Ectodermal cell (in vitro differentiated cells): Measurements from ENCODE around the gene IFNGR2.
"Not testable (repeated sequence)": the region's sequence is repeated elsewhere in the genome, so short reads cannot be mapped to it uniquely, and the experiment has no call there.

Experiments
- H3K27ac ChIP-seq: 2 replicates; pipeline ENCODE4 v1.7.0; 2013; ENCODE audit warnings: mild to moderate bottlenecking, low read depth, low read length; ENCODE audit not compliant: insufficient read depth, poor library complexity, severe bottlenecking
- H3K27me3 ChIP-seq: 2 replicates; pipeline ENCODE4 v1.7.0; 2013; ENCODE audit warnings: mild to moderate bottlenecking, low read length; ENCODE audit not compliant: insufficient read depth, control insufficient read depth, poor library complexity, severe bottlenecking
- H3K36me3 ChIP-seq: one replicate; pipeline ENCODE4 v1.7.0; 2013; ENCODE audit warnings: low read length; ENCODE audit not compliant: control insufficient read depth, insufficient read depth
- H3K4me1 ChIP-seq: one replicate; pipeline ENCODE4 v1.7.0; 2013; ENCODE audit warnings: low read length; ENCODE audit not compliant: control insufficient read depth, insufficient read depth
- H3K4me3 ChIP-seq: 2 replicates; pipeline ENCODE4 v1.7.0; 2013; ENCODE audit warnings: low read depth, low read length, control low read depth; ENCODE audit not compliant: insufficient read depth
- H3K9me3 ChIP-seq: 2 replicates; pipeline ENCODE4 v1.7.0; 2013; ENCODE audit warnings: mild to moderate bottlenecking, low read length, moderate library complexity; ENCODE audit not compliant: control insufficient read depth
- whole genome bisulfite sequencing, 2 experiments: methylation state at CpG; one replicate each; pipeline ENCODE4 v1.1.7; 2013; ENCODE audit warnings: missing lambda C conversion rate in 2 of 2; 5-methylcytosine and 5-hydroxymethylcytosine counted together

Gene IFNGR2

DNA sequence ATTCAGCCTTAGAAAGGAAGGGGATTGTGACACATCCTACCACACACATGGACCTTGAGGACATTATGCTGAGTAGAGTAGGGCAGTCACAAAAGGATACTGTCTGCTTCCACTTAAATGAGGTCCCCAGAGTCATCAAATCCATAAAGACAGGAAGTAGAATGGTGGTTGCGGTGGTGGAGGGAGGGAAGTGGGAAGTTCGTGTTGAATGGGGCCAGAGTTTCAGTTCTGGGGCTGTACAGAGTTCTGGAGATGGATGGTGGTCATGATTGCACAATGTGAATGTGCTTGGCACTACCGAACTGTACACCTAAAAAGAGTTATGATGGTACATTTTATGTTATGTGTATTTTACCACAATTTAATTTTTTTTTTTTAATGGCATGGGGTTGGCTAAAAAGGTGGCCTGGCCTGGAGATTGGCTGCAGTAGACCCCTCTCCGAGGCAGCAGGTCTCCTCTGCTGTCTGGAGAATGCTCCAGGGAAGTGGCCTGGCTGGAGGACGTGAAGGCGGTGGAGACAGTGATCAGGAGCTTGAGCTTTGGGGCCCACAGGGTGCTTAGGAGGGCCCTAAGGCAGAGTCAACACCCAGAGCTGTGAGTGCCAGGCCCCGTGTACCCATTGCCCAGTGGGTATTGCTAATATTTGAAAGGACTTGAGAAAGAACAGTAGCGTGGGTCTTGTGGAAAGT is 30.4 kb downstream of the IFNGR2 start:
- no peaks in the 10 kb centered on the region for H3K27me3 ChIP-seq
- no peaks in the 10 kb centered on the region for H3K4me1 ChIP-seq
- H3K36me3 ChIP-seq, result peaks cover 39% of the 10 kb centered on the region
- 94 to 95% methylated on average over 8 of the region's 8 CpGs for WGBS, 2 experiments
- H3K4me3 ChIP-seq, result no peak overlapping the region
- no peaks in the 10 kb centered on the region for H3K9me3 ChIP-seq
- H3K27ac ChIP-seq, result no peak overlapping the region

DNA sequence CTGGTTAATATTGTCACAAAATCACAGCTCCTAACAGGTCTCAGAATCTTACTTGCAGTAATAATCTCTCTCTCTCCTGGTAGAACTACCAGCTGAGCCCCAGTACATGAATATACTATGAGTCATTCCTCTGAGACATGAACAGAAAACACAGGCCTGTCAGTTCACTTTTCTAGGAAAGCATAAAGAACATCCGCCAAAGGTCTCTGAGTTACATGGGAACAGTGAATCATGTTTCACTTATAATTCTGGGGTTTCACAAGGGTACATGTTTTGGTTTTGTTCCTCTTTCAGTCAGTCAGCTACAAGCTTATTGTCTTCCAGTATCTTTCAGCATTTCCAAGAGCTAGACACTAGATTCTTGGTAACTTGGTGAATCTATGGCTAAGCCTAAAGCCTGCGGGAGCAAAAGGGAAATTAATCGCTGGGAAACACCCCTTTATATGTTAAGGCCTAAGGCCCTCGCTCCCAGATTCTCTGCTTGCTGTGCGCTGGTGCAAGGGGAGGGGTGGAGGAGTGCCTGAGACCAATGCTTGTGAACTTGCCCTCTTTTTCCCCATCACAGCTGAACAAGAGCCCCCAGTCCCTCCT is 31.7 kb downstream of the IFNGR2 start:
- H3K36me3 ChIP-seq, result peaks cover 31% of the 10 kb centered on the region
- no peak overlapping the region for H3K4me3 ChIP-seq
- H3K27me3 ChIP-seq, result no peaks in the 10 kb centered on the region
- WGBS, 2 experiments, result 95 to 99% methylated on average over 5 of the region's 5 CpGs
- no peak overlapping the region for H3K27ac ChIP-seq
- H3K4me1 ChIP-seq, result no peaks in the 10 kb centered on the region
- no peaks in the 10 kb centered on the region for H3K9me3 ChIP-seq

DNA sequence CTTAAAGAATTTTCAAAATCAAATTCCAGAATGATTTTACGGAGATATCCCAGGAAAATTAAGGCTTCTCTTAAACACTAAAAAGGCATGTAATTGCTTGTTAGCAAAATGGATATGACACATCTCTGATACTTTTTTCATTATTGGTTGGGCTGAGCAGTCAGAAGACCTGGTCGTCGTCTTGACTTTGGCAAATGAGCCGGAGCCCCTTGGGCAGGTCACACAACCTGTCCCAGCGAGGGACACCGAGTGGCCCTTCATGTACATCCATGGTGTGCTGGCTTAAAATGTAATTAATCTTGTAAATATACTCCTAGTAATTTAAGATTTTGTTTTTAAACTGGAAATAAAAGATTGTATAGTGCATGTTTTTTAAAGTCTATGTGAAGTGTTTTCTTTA is 33.9 kb downstream of the IFNGR2 start:
- H3K27me3 ChIP-seq, result no peaks in the 10 kb centered on the region
- H3K27ac ChIP-seq, result no peak overlapping the region
- H3K36me3 ChIP-seq, result peaks cover 26% of the 10 kb centered on the region
- WGBS, 2 experiments, result 75 to 87% methylated on average over 5 to 6 of the region's 6 CpGs
- no peaks in the 10 kb centered on the region for H3K4me1 ChIP-seq
- no peak overlapping the region for H3K4me3 ChIP-seq
- no peaks in the 10 kb centered on the region for H3K9me3 ChIP-seq

DNA sequence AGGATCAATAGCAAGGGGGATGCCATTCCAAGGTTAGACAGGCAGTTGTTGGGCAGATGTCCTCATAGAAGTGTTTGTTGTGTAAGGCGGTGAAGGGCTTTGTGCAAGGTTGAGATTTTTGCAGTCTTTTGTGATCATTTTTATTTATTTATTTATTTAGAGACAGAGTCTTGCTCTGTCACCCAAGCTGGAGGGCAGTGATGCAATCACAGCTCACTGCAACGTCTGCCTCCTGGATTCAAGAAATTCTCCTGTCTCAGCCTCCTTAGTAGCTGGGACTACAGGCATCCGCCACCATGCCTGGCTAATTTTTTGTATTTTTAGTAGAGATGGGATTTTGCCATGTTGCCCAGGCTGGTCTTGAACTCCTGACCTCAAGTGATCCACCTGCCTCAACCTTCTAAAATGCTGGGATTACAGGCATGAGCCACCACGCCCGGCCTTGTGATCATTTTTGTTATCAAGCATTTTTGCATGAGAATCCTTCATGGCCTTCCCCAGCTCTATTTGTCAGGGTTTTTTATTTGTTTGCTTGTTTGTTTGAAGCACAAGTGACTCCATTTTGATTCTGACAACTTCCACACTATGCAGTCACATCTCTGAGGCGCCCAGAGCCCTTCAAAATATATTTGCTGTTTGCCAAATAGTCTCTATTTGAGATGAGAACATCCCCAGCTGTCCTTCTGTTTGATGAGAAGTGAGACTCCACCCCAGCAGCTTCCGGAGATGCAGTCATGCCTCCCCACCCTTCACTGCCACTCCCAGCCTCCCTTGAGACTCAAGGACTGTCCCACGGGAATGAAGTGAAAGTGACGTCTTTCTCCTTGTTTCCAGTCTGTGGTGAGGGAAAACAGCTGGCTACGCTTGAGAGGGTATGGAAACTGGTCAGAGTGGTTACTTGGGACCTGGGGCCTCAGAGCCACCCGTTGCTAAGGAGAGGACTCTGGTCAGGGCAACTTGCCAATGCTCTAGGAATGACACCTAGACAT is 38.6 kb downstream of the IFNGR2 start:
- no peak overlapping the region for H3K27ac ChIP-seq
- H3K4me1 ChIP-seq, result no peaks in the 10 kb centered on the region
- no peak overlapping the region for H3K4me3 ChIP-seq
- no peaks in the 10 kb centered on the region for H3K9me3 ChIP-seq
- WGBS, 2 experiments, result 90 to 97% methylated on average over 11 of the region's 11 CpGs
- no peaks in the 10 kb centered on the region for H3K27me3 ChIP-seq
- peaks cover 5% of the 10 kb centered on the region for H3K36me3 ChIP-seq

DNA sequence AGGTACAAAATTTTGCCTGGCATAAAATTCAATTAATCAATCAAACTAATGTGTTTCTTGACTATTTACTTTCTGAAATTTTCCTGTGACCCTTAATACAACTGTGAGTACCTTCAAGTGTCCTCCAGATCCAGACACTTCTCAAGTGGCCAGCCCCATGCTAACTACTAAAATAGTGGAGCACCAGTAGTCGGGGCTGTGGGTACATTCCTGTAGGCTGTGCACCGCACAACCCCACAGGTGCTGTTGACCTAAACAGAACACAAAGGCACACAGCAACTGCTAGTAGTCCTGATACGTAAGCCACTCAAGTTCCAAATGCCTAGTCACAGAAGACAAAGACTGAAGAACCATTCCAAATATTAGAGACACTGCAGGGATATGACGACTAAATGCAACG is 40.0 kb downstream of the IFNGR2 start:
- WGBS, 2 experiments, result 81% methylated on average over 5 of the region's 5 CpGs
- peaks cover 1% of the 10 kb centered on the region for H3K36me3 ChIP-seq

DNA sequence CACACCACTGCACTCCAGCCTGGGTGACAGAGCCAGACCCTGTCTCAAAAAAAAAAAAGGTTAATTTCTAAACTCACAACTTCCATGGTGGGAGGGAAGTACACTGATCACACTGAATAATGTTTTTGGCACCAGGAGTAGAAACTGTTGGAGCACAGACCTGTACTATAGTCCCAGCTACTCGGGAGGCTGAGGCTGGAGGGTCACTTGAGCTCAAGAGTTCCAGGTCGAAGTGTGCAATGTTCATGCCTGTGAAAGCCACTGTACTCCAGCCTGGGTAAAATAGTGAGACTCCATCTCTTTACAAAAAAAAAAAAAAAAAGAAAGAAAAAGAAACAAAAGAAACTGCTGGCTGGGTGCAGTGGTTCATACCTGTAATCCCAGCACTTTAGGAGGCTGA is 41.3 kb downstream of the IFNGR2 start:
- H3K4me3 ChIP-seq, result no peak overlapping the region
- H3K4me1 ChIP-seq, result no peaks in the 10 kb centered on the region
- no peaks in the 10 kb centered on the region for H3K9me3 ChIP-seq
- H3K27ac ChIP-seq, result no peak overlapping the region
- H3K27me3 ChIP-seq, result no peaks in the 10 kb centered on the region
- no peaks in the 10 kb centered on the region for H3K36me3 ChIP-seq
- WGBS, 2 experiments, result 38 to 52% methylated on average over 2 of the region's 2 CpGs

More for the DNA sequence above, 40.0 kb downstream of the IFNGR2 start:
- H3K9me3 ChIP-seq, result no peaks in the 10 kb centered on the region
- H3K27ac ChIP-seq, result no peak overlapping the region
- H3K4me1 ChIP-seq, result no peaks in the 10 kb centered on the region
- H3K27me3 ChIP-seq, result no peaks in the 10 kb centered on the region
- no peak overlapping the region for H3K4me3 ChIP-seq

DNA sequence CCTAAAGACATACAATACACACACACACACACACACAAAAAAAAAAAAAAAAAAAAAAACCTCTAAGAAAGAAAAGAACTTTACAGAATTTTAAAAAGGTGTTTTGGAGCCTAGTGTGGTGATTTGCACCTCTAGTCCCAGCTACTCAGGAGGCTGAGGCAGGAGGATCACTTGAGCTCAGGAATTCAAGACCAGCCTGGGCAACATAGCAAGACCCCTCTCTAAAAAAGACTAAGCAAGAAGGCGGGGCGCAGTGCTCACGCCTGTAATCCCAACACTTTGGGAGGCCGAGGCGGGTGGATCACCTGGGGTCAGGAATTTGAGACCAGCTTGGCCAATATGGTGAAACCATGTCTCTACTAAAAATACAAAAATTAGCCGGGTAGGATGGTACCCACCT is 43.4 kb downstream of the IFNGR2 start:
- 88 to 94% methylated on average over 6 of the region's 6 CpGs for WGBS, 2 experiments
- H3K4me1 ChIP-seq, H3K9me3 ChIP-seq, H3K36me3 ChIP-seq, H3K4me3 ChIP-seq, H3K27ac ChIP-seq, H3K27me3 ChIP-seq: not testable (repeated sequence)

DNA sequence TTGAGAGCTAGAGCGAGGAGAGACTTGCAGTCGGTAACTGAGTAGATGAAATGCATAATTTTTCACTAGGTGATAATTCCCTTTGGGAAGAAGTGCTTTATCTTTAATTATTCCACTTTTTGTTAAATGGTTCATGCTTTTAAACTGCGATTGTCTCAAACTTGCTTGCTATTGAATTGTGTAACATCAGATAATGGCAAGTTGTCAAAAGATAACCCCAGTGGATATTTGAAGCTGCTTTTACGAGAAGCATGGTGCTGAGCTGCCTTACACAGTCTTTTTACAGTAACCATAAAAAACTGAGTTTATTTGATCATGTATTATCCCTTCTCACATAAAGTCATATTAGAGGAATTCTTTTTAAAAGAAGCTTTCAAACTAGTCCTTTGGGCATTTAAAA is 46.4 kb downstream of the IFNGR2 start:
- Histone ChIP-seq H3K9me3 (no peaks in the 10 kb centered on the region), H3K27ac (no peak overlapping the region), H3K4me1 (no peaks in the 10 kb centered on the region), H3K36me3 (no peaks in the 10 kb centered on the region), H3K27me3 (no peaks in the 10 kb centered on the region), H3K4me3 (no peak overlapping the region)
- WGBS, 2 experiments, result 90 to 97% methylated on average over 2 to 4 of the region's 4 CpGs

DNA sequence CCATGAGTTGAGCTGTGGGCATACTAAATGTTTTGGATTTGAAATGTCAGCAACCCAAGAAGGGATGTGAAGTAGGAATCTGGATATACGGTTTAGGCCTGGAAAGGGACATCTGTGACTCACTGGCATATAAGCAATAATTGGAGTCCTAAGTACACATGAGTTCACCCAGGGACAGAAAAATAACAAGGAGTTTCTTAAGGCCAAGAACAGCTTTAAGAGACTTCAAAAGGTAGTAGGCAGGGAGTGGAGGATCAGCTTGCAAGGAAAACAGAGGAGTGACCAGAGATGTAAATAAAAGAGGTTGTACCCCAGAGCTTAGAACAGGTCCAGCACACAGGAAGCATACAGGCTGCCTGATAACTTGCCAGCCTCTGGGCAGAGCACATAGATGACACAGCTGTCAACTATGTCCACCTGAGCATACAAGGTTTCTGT is 48.4 kb downstream of the IFNGR2 start:
- Histone ChIP-seq H3K27ac (no peak overlapping the region), H3K4me3 (no peak overlapping the region), H3K9me3 (no peaks in the 10 kb centered on the region), H3K36me3 (no peaks in the 10 kb centered on the region), H3K4me1 (no peaks in the 10 kb centered on the region), H3K27me3 (no peaks in the 10 kb centered on the region)
- 95 to 100% methylated on average over 1 of the region's 1 CpG for WGBS, 2 experiments

DNA sequence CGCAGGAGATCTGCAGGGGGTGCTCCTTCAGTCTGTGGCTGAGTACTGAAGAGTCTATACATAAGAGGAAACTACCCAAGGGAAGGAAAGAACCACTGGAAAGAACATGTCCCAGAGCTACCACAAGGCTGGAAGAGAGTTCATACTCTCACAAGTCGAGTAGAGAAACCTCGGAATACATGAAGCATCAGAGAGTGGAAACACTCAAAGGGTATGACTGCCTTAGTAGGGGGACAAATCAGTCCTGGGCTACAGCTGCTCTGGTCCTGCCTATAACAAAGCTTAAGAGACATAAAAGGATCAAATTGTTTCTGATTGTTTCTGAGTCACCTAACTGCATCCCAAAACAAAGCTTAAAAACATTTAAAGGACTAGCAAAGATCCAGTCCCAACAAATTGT is 49.1 kb downstream of the IFNGR2 start:
- H3K36me3 ChIP-seq, result no peaks in the 10 kb centered on the region
- H3K4me1 ChIP-seq, result no peaks in the 10 kb centered on the region
- no peak overlapping the region for H3K4me3 ChIP-seq
- H3K27ac ChIP-seq, result no peak overlapping the region
- 85 to 90% methylated on average over 3 of the region's 3 CpGs for WGBS, 2 experiments
- no peaks in the 10 kb centered on the region for H3K27me3 ChIP-seq
- H3K9me3 ChIP-seq, result no peaks in the 10 kb centered on the region
